Activated naive CD4-positive, alpha-beta T cell treated with anti-CD3 and anti-CD28 coated beads, Interleukin-2, amount 50 U/mL, for 16 hours (primary cell): ENCODE measurements around the gene NDUFA12.

Source experiments
- DNase-seq: peaks from one replicate; pipeline ENCODE4 v3.0.0-alpha.2; 2020

NDUFA12 gene

DNA sequence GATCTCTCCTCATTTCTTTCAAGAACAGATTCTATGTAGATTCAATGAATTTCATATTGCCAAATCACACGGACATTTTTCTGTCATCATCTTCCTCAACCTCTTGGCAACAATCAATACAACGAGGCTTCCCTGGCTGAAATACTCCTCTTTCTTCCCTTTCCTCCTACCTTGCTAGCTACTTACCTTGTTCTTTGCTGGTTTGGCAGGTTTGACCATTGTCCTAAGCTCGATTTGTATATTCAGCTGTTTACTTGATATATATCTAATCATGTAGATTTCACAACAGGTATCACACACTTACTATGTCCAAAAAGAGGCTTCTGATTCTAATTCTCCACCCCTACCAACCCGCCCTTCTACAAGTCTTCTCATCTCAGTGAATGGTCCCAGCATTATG is 23.6 kb downstream of the NDUFA12 start:
- no peak for DNase-seq

DNA sequence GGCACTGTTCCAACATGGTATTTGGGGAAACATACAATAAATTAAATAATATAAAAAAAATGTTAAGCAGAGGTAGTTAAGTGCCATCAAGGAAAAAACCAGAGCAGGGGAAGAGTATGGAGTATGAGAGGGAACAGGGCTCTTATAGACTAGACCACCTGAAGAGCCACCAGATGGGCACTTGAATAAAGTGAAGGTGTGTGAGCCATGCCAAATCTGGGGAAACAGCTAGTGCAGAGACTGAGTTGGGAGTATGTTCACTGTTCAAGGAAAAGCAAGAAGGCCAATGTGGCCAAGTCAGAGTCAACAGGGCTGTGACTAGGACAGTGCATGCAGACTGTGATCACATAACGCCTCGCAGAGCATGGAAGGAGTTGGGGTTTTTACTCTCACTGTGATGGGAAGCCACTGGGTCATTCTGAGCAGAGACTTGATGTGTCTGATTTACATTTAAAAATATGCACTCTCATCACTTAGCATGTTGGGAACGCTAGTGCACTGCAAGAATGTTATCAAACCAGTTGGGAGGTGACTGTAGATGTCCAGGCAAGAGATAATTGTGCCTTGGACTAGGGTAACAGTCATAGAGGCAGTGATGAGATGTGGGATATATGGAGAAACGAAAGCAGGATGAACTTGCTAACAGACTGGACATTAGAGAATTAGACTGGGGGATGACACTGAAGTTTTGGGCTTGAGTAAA is 25.6 kb downstream of the NDUFA12 start:
- no peak for DNase-seq

DNA sequence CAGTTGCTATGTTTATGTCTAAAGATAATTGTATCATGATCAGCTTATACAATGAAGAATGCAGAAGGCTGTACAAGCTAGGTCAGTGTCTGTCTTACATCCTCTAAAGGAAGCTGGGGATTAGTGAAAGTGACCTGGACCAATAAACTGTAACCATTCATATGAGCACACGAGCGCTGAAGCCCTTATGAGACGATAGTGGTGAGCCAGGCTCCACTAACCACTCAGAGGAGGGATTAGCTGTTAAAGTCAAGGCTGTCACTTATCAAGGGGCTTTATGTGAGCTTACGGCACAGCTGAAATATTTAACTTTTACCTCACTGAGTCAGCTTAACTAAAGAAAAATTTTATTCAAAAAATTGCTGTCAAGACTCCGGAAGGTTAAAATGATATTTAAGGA is 30.3 kb downstream of the NDUFA12 start:
- DNase-seq, result no peak

DNA sequence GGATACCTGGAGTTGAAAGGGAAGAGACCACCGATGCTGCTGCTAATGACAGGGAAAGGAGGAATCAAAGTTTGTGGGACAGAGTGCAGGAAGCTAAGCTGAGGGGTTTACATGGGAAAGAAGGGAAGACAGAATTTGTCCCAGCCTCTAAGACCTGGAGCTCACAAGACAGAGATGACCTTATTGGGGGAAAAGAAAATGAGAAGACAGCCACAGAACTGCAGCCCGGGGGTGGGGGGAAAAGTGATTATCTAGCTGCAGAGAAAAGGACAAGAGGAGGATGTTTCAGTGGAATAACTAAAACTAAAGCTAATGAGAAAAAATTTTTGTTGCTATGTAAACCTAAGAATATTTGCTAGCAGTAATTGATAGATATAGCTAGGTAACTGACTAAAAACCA is 30.7 kb downstream of the NDUFA12 start:
- DNase-seq, result no peak

DNA sequence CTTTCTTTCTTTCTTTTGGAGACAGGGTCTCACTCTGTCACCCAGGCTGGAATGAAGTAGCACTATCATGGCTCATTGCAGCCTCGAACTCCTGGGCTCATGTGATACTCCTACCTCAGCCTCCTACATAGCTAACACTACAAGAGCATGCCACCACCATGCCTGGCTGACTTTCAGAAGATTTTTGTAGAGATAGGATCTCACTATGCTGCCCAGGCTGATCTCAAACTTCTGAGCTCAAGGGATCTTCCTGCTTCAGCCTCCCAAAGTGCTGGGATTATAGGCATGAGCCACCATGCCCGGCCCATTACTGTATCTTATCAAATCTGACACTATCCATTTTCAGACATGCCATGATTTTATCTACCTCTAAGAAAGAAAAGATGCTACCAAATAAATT is 31.6 kb downstream of the NDUFA12 start:
- no peak for DNase-seq

DNA sequence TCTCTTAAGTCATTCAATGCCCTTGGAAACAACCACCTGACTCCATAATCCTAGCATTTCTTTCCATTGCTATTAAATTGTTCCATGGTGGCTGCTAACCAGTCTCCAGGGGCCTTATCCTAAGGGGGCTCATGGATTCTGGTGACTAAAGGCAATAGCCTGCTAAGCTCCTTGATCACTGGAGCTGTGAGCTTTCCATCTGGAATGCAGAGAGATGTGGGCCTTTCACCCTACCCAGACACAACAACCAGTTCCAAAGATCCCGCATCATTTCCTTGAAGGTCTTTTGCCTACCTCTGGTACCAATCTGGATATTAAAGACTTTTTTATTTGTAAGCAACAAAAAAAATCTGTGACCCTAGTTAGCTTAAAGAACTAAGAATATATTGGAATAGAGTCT is 32.9 kb downstream of the NDUFA12 start:
- no peak for DNase-seq

DNA sequence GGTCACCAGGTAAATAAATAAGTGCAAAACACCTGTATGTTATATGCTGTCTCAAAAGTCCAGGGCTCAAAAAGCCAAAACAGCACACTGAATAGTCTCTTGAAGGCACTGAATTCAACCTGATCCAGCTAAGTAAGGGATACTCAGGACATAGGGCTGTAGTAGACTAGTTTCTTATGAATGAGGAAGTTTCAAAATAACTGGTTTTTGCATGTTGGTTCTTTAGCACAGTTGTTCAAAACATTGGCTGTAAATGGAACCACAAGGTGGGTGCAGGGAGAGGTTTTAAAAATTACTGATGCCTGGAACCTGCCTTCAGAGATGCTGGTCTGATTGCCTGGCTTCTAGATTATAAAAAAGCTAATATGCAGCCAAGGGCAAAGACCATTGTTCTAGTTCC is 34.1 kb downstream of the NDUFA12 start:
- DNase-seq, result no peak

DNA sequence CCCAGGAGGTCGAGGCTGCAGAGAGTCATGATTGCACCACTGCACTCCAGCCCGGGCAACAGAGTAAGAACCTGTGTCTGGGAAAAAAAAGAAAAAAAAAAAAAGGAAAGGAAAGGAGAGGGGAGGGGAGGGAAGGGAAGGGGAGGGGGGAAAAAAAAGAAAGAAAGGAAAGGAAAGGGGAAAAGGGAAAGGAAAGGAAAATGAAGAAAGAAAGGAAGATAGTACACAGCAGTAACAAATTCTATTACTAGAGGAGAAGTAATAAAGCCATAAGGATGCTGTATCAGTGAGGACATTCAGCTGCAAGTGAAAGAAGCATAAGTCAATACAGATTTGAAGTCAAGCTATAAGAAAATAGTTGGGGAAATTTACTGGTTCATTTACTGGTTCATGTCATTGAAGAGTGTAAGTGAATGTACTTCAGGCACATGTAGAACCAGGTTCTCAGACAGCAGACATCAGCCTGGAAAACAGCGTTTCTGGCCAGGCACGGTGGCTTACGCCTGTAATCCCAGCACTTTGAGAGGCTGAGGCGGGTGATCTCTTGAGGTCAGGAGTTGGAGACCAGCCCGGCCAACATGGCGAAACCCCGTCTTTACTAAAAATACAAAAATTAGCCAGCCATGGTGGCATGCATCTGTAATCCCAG is 37.4 kb downstream of the NDUFA12 start:
- DNase-seq, result no peak

DNA sequence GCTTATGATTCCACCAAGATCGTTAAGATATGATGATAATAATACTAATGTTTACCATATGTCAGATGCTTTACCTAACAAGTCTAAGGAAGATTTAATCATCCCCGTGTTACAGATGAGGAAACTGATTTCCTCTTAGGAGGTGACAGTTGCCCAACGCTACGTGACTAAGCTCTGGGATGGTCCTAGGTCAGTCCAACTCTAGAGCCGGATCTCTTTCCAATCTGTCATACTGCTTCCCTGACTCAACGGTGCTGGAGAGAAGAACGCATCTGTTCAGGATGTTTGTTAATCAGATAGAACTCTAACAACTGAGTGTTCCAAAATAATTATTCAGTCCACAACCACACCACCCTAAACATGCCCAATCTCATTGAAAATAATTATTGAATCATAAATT is 39.8 kb downstream of the NDUFA12 start:
- DNase-seq, result no peak

DNA sequence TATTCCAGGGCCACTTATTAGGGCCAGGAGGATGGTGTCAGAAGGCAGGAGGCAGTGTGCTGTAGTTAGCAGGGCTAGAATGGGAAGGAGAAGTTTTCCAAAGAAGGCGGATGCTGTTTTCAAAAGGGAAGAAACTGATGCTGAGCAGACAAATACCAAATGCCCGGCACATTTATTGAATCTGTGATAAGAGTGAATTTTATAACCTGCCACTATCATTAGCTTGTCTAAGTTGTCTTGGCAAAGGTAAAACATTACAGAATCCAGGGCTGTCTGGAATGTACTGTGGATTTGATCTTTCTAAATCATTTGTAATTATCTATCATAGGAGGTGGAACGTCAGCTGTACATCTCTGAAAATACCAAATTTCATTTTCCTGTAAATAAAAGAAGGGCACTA is 40.8 kb downstream of the NDUFA12 start:
- DNase-seq, result no peak

DNA sequence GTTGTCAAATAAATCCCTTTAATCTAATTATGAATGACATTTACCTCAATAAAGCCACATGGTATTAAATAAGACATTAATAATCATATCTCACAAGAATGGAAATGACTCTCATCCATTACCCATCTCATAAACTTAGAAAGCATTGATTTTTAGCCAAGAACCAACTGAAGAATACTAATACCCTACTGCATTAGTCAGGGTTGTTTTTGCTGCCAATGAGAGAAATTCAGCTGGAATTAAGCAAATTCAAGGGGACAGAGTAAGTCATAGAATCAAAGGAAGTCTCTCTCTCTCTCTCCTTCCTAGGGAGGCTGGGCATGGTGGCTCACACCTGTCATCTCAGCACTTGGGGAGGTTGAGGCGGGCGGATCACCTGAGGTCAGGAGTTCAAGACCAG is 41.6 kb downstream of the NDUFA12 start:
- no peak for DNase-seq

DNA sequence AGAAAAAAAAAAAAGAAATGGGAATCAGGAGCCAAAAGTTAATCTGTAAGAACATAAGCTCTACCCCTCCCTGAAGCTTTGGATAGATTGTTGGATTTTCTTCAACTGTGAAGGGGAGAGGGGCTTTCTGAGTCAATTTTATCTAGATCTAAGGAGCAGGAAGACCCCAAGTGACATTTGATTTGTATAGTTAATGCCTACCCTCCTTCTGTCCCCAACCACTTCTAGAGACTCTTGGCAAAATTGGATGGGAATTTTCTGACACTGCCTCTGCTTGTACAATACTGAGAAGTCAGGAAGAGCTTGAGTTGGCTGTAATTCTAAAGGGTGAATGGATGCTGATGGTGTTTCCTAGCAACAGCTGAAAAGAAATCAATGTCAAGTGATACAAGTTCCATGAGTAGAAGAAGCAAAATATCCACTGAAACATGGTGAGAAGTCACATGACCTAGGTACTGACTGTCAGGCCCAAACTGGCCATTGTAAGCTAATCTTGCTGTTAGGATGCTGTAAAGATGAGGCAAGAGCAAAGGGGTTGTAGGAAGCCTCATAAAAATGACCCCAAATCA is 42.2 kb downstream of the NDUFA12 start:
- no peak for DNase-seq

DNA sequence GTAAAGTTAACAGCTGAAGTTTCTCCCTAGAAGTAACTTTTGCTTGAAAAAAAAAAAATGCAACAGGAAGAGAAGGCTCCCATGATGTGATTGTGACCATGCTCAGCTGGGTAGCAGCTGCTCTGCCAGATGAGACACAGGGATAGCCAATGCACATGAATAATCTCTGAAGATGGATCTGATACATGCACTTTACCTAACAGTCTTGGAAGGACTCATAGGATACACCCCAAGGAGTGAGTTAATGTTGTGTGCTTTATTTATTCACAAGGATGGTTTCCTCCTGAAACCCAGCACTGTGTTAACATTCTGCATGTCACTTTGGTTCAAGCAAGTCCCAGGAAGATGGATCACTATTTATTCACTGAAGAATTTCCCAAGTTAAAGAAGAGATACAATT is 46.5 kb downstream of the NDUFA12 start:
- no peak for DNase-seq

DNA sequence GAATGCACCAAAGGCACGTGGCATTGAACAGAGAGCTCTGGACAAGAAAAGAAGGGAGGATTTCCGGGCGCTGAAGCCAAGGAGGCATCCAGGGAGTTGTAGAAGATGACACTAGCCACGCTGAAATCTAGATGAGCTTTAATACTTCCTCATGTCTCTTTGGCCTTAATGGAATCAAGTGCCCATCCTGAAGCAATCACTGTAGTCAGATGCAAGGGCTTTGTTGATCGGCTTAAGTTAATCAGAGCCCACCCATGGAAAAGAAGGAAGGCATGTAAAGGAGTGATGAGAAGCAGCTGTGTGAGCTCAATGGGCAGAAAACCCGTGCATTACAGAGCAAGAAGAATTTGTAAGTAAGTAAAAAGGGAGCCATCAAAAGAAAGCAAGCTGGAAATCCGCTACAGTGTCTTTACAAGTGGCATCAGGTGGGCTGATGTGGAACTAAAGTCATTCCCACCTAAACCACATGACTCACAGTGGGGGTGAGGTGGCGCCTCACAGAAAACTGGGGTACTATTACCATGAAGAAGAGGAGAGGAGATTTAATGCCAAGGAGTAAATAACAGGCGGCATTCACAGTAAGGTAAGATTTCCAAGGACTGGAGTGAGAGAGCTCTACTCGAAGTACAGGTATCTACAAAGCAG is 48.4 kb downstream of the NDUFA12 start:
- DNase-seq, result no peak

DNA sequence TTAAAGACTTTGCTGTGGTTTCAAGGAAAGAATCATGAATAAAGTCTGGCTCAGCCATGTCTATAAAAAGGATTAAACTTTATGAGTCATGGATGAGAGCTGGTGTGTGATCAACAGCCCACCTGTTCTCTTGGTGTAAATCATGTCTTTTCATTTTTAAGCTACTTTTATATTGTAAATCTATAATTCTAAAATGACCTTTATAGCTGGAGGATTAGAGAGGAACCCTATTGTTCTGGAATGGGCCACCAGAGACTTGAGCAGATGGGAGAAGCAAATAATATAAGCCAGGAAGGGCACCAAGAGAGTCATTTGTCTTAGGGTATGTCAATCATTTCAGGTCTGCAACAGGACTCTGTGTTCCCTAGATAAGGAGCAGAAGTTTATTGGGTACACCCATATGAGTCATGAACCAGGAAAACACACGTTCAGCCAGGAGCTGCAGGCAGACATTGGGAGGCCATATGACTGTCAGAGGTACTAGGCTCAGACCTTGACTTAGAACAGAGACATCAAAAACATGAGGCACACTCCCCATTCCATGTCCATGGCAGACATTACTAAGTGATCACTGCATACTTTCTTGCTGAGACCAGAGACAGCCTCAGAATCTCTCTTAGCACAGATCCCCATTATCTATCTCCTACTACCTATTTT is 49.3 kb downstream of the NDUFA12 start:
- no peak for DNase-seq

DNA sequence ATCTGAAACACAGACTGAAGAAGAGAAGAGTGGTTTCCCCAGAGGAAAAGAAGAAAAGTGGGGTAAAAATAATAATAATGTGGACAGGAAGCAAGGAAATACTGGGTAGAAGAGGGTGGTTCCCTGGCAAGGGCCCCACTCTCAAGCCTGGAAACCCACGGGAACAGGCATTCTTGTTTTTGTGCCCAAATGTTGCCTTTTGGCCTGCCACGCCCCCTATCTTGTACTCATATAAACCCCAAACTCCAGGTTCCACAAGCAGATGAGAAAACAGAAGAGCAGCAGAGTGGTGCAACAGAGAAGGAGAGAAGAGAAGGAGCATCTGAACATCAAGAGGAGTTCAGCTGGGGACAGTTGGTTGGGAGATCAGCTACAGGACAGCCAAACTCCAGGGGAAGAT is 51.2 kb downstream of the NDUFA12 start:
- DNase-seq, result no peak

DNA sequence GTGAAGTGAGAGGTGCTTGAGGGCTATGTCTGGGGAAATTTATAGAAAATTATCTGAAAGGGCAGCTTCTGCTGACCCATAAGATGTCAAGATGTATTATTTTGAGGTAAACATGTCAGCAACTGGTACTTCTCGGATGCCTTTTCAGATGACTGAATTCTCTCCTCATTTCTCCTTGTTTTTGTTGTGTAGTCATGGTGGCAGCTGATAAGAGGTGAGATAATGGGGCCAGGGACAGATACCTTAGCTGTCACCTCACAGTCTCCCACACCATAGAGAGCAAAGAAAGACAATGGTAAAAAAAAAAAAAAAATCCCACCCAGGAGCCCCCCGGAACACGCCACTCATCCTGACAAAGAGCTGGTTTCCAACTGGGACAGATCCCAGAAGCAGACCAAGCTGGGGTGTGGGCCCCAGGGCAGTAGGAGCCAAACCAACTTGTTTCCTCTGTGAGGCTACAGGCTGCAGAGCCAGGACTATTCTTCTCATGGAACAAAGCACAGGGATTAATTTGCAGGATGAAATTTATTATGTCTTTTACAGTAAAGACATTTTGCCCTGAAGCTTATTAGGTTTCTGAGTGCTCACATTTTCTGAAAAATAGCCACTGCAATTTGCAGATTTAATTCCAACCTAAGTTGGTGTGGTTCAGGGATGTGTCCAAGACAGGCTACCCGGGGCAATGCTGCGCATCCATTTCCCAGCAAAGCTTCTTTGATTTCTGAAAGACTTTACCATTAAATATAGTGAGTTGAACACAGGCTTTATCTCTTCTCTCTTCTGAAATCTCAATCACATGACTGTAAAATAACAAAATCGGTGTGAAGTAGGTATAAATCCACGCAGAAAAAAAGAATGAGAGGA is 52.2 kb downstream of the NDUFA12 start:
- DNase-seq, result no peak

DNA sequence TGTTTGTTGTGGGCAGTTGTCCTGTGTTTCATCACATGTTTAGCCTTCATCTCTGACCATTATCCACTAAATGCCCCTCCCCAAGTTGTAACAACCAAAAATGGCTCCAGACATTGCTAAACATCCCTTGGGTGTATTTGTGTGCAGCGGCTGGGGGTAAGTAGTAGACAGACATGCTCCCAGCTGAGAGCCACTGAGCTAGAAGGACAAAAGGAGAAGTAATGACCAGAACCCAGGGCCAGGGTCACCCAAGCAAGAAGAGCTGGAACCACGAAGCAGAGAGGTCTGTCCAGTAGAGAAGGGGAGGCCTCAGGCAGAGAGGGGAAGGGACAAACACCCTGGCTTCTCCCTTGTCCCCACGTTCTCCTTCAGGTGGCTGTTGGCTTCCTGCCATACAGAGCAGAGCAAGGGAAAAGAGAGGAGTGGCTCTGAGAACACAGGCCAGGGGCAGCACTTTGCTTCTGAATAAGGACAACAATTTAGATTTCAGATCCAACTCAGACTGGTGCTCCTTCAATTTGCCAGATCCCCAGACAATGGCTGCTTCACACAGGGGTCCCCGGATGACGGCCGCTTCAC is 55.2 kb downstream of the NDUFA12 start:
- DNase-seq, result no peak

DNA sequence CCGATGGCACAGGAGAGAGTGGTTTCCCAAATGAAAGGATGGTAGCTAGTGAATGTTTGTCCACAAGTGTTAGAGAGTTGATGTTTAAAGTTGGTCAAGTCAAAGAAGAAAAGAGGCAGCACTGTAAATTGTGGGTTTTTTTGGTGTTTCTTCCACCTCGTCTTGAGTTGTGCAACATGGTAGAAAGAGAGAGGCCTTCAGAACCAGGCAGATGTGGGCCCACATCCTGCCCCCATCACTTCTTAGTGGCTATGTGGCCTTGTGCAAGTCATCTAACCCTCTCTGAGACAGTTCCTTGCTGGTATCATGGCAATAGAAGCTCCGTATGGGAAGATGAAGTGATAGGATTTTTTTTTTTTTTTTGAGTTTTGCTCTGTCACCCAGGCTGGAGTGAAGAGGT is 60.8 kb downstream of the NDUFA12 start:
- DNase-seq, result no peak

DNA sequence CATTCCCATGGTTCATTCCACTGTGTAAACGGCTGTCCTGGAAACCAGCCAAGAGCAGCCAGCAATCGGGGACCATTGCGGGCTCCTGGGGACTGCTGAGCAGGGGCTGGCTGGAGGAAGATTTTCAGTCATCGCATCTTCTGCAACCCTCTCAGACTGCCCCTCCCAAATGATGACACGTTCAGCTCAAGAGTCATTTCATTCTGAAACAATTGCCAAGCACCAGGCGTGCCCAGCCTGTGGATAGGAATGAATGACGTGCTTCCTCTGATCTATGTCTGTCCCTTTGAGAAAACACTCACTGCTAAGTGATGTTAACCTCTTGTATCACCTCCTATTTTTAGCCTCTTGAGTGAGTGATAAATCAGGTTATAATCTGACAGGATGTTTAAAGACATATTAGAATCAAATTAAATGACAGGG is 62.0 kb downstream of the NDUFA12 start:
- DNase-seq, result no peak

DNA sequence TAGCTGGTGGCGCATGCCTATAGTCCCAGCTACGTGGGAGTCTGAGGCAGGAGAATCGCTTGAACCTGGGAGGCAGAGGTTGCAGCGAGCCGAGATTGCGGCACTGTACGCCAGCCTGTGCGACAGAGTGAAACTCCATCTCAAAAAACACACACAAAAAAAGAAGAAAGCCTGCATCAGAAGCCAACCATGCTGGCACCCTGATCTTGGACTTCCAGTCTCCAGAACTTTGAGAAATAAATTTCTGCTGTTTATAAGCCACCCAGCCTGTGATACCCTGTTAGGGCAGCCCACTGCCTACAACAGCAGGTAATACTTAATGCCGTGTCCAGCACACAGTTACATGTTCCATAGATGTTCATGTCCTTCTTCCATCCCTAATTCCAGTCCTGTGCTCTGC is 62.7 kb downstream of the NDUFA12 start:
- no peak for DNase-seq

DNA sequence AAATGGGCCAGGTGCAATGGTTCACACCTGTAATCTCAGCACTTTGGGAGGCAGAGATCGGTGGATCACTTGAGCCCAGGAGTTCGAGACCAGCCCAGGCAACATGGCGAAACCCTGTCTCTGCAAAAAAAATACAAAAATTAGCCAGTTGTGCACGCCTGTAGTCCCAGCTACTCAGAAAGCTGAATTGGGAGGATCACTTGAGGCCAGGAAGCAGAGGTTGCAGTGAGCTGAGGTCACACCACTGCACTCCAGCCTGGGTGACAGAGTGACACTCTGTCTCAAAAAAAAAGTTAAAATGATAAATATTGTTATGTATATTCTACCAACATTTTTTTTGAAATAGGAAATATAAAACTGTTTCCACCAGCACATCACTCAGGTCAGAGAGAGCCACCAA is 64.9 kb downstream of the NDUFA12 start:
- DNase-seq, result no peak
